K562 (cell line): ENCODE results near the gene LLPH. TPM values are rescaled to one million over a fixed set of nuclear protein-coding genes. Genes with fewer than 3 reads are reported as not detected.

Source experiments
- CEBPZ ChIP-seq: fragments of 150-350 bp; IDR thresholded peaks from 2 replicates; pipeline ENCODE4 v1.6.1; 2014; ENCODE audit warnings: low read depth, mild to moderate bottlenecking, low read length, borderline replicate concordance
- EP300 ChIP-seq: IDR thresholded peaks from 2 replicates; pipeline ENCODE4 v1.6.1; 2012; ENCODE audit warnings: low read length, improper control_type of control experiment
- FIP1L1 ChIP-seq: fragments of 200-400 bp; formaldehyde crosslinking; IDR thresholded peaks from 2 replicates; pipeline ENCODE4 v1.6.1; 2018; ENCODE audit warnings: mild to moderate bottlenecking, low read depth, low read length; ENCODE audit not compliant: poor library complexity, severe bottlenecking
- HDAC8 ChIP-seq: fragments of 450-650 bp; IDR thresholded peaks from 2 replicates; pipeline ENCODE4 v1.6.1; 2016; ENCODE audit warnings: mild to moderate bottlenecking, missing genetic modification characterization, moderate library complexity, missing compliant biosample characterization
- HLTF ChIP-seq: fragments of 450-650 bp; IDR thresholded peaks from 2 replicates; pipeline ENCODE4 v1.6.1; 2016
- HSF4 ChIP-seq: fragments of 250-450 bp; sonication (Bioruptor Pico); IDR thresholded peaks from 2 replicates; pipeline ENCODE4 v2.1.2; 2022; ENCODE audit warnings: mild to moderate bottlenecking, moderate library complexity, borderline replicate concordance
- LEF1 ChIP-seq: fragments of 450-650 bp; IDR thresholded peaks from 2 replicates; pipeline ENCODE4 v1.6.1; 2016; ENCODE audit warnings: mild to moderate bottlenecking
- MEF2D ChIP-seq: conservative IDR thresholded peaks from 2 replicates; pipeline ENCODE4 v1.6.1; 2016; ENCODE audit warnings: low read depth, missing genetic modification characterization, missing compliant biosample characterization
- MLLT1 ChIP-seq, 2 experiments: fragments of 450-650 bp; IDR thresholded peaks; 2 replicates each; pipeline ENCODE4 v1.6.1; 2016
- PCBP2 ChIP-seq: fragments of 200-400 bp; formaldehyde crosslinking; IDR thresholded peaks from 2 replicates; pipeline ENCODE4 v1.6.1; 2018; ENCODE audit warnings: low read length, low read depth, mild to moderate bottlenecking, moderate library complexity; ENCODE audit not compliant: poor library complexity, severe bottlenecking
- SIN3B ChIP-seq: fragments of 450-650 bp; IDR thresholded peaks from 2 replicates; pipeline ENCODE4 v1.6.1; 2017; ENCODE audit warnings: low read depth, mild to moderate bottlenecking, moderate library complexity
- SPI1 ChIP-seq: IDR thresholded peaks from 2 replicates; pipeline ENCODE4 v1.6.1; 2011; ENCODE audit warnings: low read depth, low read length, control low read depth, borderline replicate concordance
- SRF ChIP-seq, 2 experiments: fragments of 250-450, 450-650 bp in 1 of 2; sonication (Bioruptor Pico) in 1 of 2; sonication (generic) in 1 of 2; formaldehyde crosslinking; IDR thresholded peaks; 2 replicates each; pipeline versions ENCODE4 v1.5.0 to v1.5.1; 2020 to 2022; ENCODE audit warnings: mild to moderate bottlenecking in 1 of 2, missing genetic modification reagents in 1 of 2
- TAF9B ChIP-seq: fragments of 450-650 bp; IDR thresholded peaks from 2 replicates; pipeline ENCODE4 v1.6.1; 2018; ENCODE audit warnings: mild to moderate bottlenecking; ENCODE audit not compliant: partially characterized antibody
- ZBTB43 ChIP-seq: sonication (generic); formaldehyde crosslinking; IDR thresholded peaks from 2 replicates; pipeline ENCODE4 v1.8.0; 2023; ENCODE audit warnings: mild to moderate bottlenecking, missing genetic modification reagents
- ZFP1 ChIP-seq: fragments of 450-650 bp; formaldehyde crosslinking; IDR thresholded peaks from 2 replicates; pipeline ENCODE4 v1.4.0; 2020; ENCODE audit warnings: mild to moderate bottlenecking, mixed read lengths
- ZKSCAN8 ChIP-seq: fragments of 200-800 bp; sonication (Bioruptor generic); IDR thresholded peaks from 2 replicates; pipeline ENCODE4 v1.6.1; 2016; ENCODE audit warnings: missing genetic modification characterization, missing compliant biosample characterization
- ZNF133 ChIP-seq: fragments of 250-450 bp; sonication (Bioruptor Pico); IDR thresholded peaks from 2 replicates; pipeline ENCODE4 v1.4.0; 2020; ENCODE audit warnings: mild to moderate bottlenecking
- ZNF184 ChIP-seq: sonication (generic); formaldehyde crosslinking; IDR thresholded peaks from 2 replicates; pipeline ENCODE4 v1.5.0; 2020; ENCODE audit warnings: missing genetic modification reagents
- ZNF239 ChIP-seq: fragments of 250-450 bp; sonication (Bioruptor Pico); IDR thresholded peaks from 2 replicates; pipeline ENCODE4 v1.4.0; 2020; ENCODE audit warnings: mild to moderate bottlenecking
- ZNF766 ChIP-seq: fragments of 200-800 bp; sonication (Bioruptor generic); conservative IDR thresholded peaks from 2 replicates; pipeline ENCODE4 v1.6.1; 2016; ENCODE audit warnings: missing genetic modification characterization, missing compliant biosample characterization
- ZNF778 ChIP-seq: fragments of 450-650 bp; formaldehyde crosslinking; IDR thresholded peaks from 2 replicates; pipeline ENCODE4 v1.4.0; 2020; ENCODE audit warnings: mild to moderate bottlenecking, moderate library complexity
- ZNF785 ChIP-seq: fragments of 250-450 bp; sonication (Bioruptor Pico); IDR thresholded peaks from 2 replicates; pipeline ENCODE4 v1.4.0; 2020; ENCODE audit warnings: mild to moderate bottlenecking
- polyA plus RNA-seq, 8 experiments: library from polyadenylated mRNA; depleted of rRNA in 4 of 8; stranded (reverse) in 5 of 8; unstranded in 3 of 8; fragments of >200 nt; fragmentation: Nextera tagmentation in 2 of 8; fragmentation: Illumina TruSeq in 1 of 8; extraction: Ambion mirVana in 2 of 8; extraction: Trizol in 1 of 8; gene quantifications; 2 replicates each; pipeline versions ENCODE4 v1.2.1 to v1.2.3, GENCODE V29; 2011 to 2014; ENCODE audit warnings: inconsistent platforms in 1 of 8, missing spikeins in 1 of 8
- total RNA-seq, 7 experiments: library from RNA; depleted of rRNA in 6 of 7; stranded (reverse); fragments of >200 nt in 6 of 7; fragmentation: Illumina TruSeq in 2 of 7; extraction: Trizol in 2 of 7; gene quantifications; 2 replicates each; pipeline versions ENCODE4 v1.2.1 to v1.2.3, GENCODE V29; 2011 to 2021; ENCODE audit warnings: low replicate concordance in 1 of 7

LLPH gene
- total and polyA plus RNA-seq, 9 of the 15 experiments (the other 6 are each of a cell fraction or from before 2014, with no cell fraction given) = 19.1 to 87.3 (median 59.6) TPM

GRCh38 chr12:66169221-66170170, 38.9 kb upstream of the LLPH start, which contains the start of gene TMBIM4 (continued):
- TF ChIP-seq ZNF184 (CRISPR knock-in tag) (no peak), HSF4 (CRISPR knock-in tag) (no peak), ZNF785 (CRISPR knock-in tag) (no peak), ZNF766 (CRISPR knock-in tag) (peak; percentile 2; the same call in 1 of the 2 replicates), HDAC8 (tag) (no peak), ZNF239 (CRISPR knock-in tag) (no peak), MLLT1 (IDR thresholded peaks at IDR 0.05) (peak in 1 of 2 experiments; percentile 100; a peak in 2 of 4 replicates), TAF9B (peak; percentile 84), FIP1L1 (peak; percentile 71), PCBP2 (no peak), ZFP1 (CRISPR knock-in tag) (no peak), ZKSCAN8 (CRISPR knock-in tag) (no peak), CEBPZ (no peak), LEF1 (peak; percentile 70; the same call in 1 of the 2 replicates), SPI1 (peak; percentile 76; the same call in 1 of the 2 replicates), ZBTB43 (CRISPR knock-in tag) (no peak), HLTF (peak; percentile 88; the same call in 1 of the 2 replicates), SRF (CRISPR knock-in tag; IDR thresholded peaks at IDR 0.05) (no peak; a peak in 1 of 4 replicates), SIN3B (peak; percentile 76), MEF2D (tag) (peak; percentile 46; the same call in 1 of the 2 replicates), ZNF133 (CRISPR knock-in tag) (no peak), ZNF778 (no peak), EP300 (peak; percentile 9; the same call in 1 of the 2 replicates)
